Stimulated activated CD8-positive, alpha-beta memory T cell treated with anti-CD3 and anti-CD28 coated beads, Interleukin-4, amount 100 ng/mL, for 24 hours (primary cell): Measurements from ENCODE around the gene PKNOX1.
"Not testable (repeated sequence)": the region's sequence is repeated elsewhere in the genome, so short reads cannot be mapped to it uniquely, and the experiment has no call there.

Experiments
- DNase-seq: peaks from one replicate; pipeline ENCODE4 v3.0.0-alpha.2; 2020; ENCODE audit warnings: low read depth

The PKNOX1 gene

DNA sequence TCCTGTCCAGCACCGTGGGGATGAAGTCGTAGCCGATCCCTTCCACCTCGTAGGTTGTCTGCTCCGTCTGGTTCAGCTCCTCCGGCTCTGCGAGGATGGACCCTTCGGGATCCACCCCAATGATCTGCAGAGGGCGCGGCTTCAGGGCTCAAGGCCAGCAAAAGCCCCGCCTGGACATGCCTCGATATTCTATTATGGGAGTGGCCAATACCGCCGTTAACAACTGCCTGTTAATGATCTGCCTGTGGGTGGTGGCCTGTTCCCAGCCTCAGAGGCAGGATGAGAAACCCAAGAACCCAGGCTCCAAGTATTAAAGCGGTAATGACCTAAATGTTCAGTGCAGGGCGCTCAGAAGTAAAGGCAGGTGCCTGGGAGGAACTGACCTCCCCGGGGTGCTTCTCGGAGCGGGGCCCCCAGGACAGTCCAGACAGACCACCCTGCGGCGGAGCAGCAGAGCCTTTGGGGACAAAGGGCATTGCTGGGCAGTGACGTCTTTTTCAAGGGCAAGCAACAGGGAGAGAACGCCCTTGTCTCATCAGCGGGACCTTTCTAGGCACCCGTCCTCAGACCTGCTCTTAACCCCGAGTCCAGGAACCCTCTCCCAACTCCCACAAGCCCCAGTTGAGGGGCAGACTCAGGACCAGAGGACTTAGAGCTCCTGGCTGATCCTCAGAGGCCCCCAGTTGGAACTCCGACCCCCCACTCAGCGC, 88.7 kb downstream of the PKNOX1 start:
- DNase-seq, result not testable (repeated sequence)

DNA sequence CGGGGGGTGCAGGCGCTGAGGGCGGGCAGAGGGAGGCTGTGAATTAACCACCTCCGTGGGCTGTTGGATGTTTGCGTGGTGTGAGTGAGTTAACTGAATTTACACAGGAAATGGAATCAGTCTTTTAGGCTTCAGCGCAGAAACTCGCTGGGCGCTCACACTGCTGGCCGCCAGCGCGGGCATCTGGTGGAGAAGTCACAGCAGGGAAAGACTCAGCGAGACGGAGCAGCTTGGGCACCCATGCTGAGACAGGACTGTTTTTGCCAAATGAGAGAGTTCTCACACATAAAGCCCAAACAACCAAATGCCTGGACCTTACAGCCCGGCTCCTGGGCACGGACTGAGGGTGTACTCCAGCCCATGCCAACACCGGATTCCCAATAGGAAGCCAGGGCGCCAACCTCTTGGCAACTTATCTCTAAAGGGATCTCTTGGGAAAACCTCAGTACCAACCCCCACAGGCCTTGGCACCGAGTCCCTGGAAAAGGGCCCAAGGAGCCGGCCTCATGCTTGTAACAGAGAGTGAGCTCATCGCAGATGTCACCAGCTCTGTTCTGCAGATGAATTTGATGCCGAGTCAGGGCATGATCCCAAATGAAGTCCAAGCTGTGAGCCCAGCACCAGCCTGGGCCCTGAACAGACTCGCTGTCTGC, 90.0 kb downstream of the PKNOX1 start:
- not testable (repeated sequence) for DNase-seq

DNA sequence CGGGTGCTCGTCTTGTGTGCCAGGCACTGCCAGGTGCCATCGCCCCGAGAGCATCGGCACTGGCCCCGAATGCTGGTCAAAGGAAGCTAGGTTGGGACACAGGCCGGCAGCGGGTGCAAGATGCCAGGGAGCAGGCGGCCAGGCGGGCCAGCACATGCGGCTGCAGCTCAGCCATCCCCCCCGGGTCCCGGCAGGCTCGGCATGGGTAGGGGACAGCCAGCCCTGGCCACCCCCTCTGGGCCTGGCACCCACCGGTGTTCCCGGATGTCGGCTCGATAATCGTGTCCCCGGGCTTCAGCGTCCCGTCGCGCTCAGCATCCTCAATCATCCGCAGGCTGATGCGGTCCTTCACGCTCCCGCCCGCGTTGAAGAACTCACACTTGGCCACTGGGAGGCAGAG, 91.6 kb downstream of the PKNOX1 start:
- DNase-seq, result not testable (repeated sequence)

DNA sequence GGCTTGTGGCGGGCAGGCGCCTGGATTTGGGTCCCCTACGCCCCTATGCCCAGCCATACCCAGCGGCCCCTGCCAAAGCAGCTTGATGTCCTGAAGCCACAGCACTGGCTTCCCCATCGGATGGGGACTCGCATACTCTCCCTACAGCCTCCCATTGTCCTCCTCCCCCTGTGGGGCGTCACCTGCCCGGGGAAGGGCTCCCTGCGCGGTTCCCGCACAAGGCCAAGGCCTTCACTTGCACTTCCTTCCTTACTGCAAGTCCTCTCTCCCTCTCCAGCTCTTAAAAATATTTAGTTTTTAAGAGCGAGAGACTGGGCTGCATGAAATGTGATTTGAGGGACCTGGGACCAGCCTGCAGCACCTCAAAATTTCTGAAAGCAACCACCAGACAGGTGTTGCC, 92.3 kb downstream of the PKNOX1 start:
- DNase-seq, result not testable (repeated sequence)

DNA sequence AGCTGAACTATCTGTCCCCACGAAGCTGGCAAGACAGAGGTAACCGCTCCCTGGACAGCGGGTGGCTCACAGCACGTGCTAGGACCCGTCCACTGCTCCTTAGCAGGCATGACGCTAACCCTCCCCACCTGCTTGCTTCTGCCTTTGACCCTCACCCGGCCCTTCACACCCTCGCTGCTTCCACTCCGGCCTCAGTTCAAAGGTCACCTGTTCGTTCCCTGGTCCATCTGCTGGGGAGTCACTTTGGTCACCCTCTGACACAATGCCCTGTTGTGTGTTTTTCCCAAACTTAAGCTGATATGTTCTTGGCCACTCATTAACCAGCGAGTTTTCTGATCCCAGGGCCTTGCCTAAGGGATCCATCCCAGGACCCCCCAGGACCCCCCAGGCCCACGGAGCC, 93.7 kb downstream of the PKNOX1 start:
- DNase-seq, result not testable (repeated sequence)

- DNase-seq, result not testable (repeated sequence)
Observed at GRCh38 chr21:43069682-43070081, 95.3 kb downstream of the PKNOX1 start.

DNA sequence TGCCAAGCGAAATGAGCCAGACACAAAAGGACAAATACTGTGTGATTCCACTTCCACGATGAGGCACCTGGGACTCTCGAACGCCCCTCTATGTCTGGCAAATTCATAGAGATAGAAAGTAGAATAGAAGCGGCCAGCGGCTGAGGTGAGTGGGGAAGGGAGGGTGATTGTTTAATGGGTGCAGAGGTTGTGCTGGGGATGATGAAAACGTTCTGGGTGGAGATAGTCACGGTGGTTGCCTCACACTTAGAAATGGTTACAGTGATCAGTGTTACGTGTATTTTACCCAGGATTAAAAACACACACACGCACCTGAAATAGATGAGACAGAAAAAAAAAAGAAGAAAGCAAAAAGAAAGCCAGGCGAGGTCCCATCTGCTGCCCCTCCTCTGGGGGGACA, 98.4 kb downstream of the PKNOX1 start:
- not testable (repeated sequence) for DNase-seq

GRCh38 chr21:43074401-43075169, 100.2 kb downstream of the PKNOX1 start:
- not testable (repeated sequence) for DNase-seq

- DNase-seq, result not testable (repeated sequence)
Observed at GRCh38 chr21:43075170-43076022, 101.0 kb downstream of the PKNOX1 start, which contains the start of gene CBS. Gene CBS (minus strand): TSS chr21:43075835. CDS start chr21:43072193, 3,642 bp downstream.

DNA sequence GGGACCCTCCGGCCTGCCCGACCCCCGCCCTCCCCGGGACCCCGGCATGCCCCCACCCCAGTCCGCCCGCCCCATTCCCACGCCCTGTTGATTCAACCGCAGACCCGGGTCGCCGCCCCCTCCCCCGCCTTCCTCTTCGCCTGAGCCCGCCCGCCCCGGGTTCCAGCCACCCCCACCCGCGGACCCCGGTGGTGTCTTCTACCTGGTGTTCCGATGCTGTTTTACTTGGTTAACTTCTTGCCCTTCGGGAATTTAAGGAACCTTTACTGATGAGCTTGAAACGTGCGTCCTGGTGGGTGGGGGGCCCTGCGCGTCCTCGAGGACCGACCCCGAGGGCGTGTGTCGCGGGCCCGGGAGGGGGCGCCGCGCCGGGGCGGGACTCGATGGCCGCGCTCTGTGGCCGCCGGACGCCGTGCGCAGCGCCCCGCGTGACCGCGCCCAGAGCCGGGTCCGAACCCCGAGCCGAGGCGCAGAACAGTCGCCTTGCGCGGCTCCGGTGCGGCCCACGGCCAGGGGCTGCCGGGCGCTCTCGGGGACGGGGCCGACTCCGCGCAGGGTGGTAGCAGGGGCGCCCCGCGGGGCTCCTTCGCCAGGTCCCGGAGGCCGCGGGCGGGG, 101.8 kb downstream of the PKNOX1 start:
- not testable (repeated sequence) for DNase-seq

DNA sequence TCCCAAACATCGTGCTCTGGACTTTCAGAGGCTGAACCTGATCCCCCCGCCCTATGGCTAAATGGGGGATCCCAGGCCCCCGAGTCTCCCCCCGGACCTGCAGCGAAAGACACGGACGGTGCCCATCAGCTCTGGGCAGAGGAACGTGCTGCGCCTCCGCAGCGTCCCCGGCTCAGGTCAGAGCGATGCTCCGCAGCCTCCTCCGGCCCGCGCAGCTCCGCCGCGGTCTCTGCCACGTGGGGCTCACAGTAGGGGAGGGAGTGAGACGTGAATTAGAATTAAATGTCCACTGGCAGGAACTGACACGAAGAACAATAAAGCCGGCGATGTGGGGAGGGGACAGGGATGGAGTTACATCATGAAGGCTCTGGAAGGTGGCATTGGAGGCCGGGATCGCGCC, 102.3 kb downstream of the PKNOX1 start:
- not testable (repeated sequence) for DNase-seq

DNA sequence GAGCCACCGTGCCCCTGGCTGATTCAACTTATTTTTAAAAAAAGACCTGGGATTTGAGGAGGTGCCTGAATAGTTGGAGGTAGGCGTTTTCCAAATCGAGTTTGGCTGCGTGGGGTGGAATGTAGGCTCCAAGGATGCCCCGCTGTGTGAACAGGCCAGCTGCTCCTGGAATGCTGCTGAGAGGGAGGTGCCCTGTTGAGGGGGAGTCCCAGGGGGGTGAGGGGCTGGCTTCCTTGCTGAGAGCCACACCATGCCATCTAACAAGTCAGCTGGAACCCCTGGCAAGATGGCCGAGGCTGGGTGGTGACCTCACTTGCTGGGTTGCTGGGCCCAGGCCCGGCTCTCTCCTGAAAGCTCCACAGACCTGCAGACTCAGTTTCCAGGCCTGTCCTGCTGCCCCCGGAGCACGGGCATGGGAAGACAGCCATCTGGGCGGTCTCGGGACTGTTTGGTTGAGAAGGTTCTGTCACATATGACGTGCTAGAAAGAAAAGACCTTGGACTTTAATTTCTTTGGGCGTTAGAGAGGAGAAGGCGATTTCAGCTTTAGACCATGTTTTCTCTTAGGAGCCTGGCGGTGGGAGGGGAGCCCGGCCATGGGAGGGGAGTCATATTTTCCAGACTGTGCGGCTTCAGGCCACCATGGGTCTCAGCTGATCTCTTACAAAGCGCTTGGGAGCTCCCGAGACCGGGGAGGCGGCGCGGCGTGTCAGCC, 108.4 kb downstream of the PKNOX1 start:
- not testable (repeated sequence) for DNase-seq
